ENCODE results near the gene SCNM1.
A peak's percentile ranks its signal among the peaks of the same experiment; 100 is the strongest.

The SCNM1 gene, protein sequence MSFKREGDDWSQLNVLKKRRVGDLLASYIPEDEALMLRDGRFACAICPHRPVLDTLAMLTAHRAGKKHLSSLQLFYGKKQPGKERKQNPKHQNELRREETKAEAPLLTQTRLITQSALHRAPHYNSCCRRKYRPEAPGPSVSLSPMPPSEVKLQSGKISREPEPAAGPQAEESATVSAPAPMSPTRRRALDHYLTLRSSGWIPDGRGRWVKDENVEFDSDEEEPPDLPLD

DNA sequence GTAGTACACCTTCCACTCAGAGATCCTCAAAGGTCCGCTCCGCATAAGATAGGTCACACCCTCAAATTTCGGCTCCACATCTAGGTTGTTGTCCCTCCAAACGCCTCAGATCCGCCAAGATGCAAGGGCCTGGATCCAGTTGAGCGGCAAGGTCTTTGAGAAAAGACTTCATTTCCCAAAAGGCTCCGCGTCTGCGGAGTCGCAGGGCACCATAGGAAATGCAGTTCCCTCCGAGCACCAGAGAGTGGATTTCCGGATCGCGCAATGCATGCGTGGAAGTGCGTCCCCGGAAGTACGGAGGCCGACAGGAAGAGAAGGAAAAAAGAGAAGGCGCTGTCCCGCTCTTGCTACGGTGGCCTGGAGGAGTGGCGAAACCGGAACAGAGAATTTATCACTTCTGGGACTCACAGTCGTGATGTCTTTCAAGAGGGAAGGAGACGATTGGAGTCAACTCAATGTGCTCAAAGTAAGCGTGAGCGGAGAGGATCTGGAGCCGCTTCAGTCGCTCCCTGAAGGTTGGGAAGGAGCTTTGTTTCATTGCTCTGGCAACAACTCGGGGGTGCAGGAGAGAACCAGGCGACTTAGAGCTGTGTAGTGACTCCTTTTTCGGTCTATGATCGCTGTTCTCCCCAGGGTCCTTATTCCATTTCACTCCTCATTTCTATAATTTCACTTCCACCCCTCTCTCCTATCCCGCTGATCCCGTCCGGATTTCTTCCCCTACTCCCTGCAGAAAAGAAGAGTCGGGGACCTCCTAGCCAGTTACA is at the start of gene SCNM1, which contains the start of gene LYSMD1:
TSS of gene SCNM1 (plus strand) at position 407 of the 767 bp plus-strand sequence. CDS start at position 416, 9 bp downstream.
TSS of gene LYSMD1 (minus strand) at position 165 of the 767 bp plus-strand sequence. CDS start 644 bp downstream, outside the sequence.
- DNase-seq, result peak; percentile 95

DNA sequence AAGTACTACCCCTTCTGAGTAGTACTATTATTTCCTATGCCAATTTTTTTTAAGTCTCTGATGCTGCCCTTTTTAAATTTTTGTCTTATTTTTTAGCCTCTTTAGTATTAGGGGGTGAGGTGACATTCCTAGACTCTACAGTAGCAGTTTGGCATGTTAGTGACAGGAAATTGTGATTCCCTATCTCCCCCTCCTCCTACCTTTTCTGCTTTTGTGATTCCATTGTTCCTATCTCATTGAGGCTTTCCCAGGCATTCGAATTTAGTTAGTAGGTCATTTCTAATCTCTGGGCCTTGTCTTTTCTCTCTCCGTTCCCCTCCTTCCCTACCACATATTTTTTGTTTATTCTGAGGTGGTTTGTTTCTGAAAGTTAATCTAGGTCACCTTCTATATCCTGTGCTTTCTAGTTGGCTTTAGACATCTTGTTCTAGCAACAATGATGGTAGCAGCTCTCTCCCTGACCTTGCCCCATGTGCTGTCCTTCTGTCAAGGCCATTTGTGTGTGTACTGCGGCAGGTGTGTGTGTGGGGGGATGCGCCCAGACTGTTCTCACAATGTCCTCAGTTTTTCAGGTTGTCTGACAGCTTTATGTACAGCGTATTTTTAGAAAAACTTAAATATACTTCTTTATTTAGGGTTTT is 41.1 kb upstream of the SCNM1 start:
- DNase-seq, result no peak

DNA sequence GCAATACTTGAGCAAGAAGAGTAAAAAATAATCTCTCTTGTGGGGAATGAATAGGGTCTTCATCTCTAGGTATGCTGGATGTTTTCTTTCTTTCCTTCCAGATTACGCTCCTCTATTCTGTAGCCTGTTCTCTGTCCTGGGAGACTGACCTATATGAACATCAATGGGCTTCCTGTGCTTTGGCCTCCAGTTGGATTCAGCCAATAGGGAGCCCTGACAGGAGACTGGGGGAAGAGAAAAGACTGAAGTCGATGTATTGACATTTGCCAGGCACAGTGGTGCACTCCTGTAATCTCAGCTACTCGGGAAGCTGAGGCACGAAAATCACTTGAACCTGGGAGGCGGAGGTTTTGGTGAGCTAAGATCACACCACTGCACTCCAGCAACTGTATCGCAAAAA is 37.1 kb upstream of the SCNM1 start:
- no peak for DNase-seq

DNA sequence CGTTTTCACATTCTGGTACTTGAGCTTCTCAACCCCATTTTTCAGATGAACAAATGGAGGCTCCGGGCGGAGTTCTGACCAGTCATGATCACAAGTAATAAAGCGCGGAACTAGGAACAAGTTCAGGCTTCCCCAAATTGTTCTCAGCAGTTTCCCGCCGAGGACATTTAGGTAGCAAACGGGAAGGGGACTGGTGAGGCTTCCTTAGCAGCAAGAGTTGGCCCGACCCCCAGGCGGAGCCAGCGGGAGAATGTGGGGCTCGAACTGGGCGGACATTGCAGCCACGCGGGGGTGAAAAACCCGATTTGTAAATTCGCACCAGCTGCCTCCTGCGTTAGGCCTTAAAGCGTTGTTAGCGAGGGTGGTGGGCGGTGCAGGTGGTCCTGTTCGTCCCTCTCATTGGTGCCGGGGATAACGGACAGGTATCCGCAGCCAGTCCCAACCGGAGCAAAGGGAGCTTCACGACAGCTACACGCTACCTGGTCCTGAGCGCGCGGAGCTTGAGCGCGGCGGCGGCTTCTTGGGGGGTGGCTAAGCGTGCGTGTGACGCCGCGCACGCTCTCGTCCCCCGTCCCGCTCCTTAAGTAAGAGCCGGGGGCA is 34.9 kb upstream of the SCNM1 start:
- DNase-seq, result peak; percentile 92

DNA sequence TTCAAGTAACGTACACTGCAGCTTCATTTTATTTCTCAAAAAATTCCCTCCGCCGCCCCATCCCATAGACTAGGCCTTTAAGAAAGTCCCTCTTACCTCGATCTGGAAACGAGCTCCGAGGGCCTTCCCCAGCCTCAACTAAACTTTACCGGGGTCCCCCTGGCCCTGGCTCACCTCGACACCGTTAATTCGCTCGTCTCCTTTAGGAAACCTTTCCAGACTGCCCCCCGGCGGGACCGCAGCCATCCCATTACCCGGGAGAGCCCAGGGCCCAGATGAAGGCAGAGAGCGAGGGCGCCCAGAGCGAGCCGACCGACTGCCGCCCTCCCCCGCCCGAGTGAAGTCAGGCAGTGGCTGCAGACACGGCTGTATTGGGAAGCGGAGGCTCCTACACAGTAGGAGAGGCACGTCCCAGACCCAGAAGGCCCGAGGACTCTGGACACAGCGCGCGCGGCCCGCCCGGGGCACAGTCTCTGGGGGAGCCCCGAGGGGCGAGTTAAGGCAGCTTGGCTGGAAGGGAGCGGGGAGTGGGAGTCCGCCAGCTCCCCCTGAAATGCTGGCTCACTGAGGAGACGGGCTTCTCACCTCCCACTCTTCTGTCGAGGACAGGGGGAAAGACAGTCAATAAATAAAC is 34.1 kb upstream of the SCNM1 start:
- no peak for DNase-seq

GRCh38 chr1:151132335-151133017 is 33.5 kb upstream of the SCNM1 start:
- no peak for DNase-seq

DNA sequence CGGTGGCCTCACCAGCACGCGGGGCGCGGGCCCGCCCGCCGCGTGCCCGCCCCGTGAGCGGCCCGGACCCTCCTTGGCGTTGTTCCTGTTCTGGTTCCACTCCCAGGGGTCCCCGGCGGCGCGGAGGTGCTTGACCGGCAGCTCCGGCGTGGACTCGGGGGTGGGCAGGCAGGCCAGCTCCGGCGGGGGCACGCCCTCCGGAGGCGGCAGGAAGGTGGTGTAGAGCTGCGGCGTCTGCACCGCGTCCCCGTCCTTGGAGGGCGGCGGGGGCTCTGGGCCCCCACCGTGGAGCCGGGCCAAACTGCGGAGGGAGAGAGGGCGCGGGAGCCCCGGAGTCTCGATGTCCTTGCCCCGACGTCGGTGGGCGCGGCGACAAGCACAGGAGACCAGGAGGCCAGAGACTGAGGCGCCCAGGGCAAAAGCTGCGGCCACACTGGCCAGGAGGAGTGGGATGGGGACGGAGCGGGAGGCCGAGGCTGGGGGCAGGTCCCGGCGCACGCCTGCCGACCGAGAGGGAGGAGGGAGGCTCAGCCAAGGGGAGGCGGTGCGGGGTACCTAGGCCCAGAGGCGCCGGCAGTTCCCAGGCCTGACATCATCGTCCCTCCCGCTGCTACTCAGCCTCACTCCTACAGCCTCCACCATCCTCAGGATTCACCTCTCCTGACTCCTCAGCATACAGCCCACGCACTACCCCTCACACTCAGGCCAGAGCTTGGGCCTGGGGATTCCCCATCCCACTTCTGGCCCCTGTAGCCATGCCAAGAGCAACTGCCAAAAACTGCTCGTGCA is 32.7 kb upstream of the SCNM1 start:
- DNase-seq, result no peak

DNA sequence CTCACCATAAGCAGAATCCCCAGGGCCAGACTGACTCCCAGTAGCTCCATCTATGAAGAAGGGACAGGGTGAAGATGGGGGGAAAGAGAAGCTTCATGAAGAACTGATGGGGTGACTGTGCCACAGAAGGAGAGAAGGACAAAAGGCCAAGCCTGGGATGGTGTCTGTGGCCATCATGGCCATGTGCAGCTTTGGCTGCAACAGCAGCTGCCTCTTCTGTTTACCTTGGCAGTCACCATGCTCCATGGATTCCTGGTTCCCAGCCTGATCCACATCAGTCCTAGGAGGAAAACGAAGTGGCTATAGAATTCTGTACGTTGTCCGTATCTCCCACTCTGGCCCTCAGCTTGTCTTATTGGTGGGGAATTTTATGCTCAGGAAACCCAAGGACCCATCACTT is 31.5 kb upstream of the SCNM1 start:
- no peak for DNase-seq

DNA sequence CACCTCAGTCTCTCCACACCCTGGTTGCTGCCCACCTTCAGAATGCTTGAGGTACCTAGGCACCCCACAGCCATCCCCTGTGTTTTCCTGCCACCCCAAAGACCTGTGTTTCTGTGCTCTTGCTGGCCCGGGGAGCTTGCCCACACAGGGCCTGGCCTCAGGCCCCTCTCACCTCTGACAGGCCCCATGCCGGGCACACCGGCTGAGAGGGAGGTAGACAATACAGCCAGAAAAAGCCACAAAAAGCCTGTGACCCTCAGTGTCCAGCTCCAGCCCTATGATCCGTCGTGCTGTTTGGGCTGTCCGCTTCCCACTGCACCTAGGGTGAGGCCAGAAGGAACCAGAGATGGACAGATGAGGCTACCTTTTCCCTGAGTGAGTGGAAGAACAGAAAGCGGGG is 31.0 kb upstream of the SCNM1 start:
- DNase-seq, result no peak

GRCh38 chr1:151135433-151136385 is 30.2 kb upstream of the SCNM1 start:
- no peak for DNase-seq

DNA sequence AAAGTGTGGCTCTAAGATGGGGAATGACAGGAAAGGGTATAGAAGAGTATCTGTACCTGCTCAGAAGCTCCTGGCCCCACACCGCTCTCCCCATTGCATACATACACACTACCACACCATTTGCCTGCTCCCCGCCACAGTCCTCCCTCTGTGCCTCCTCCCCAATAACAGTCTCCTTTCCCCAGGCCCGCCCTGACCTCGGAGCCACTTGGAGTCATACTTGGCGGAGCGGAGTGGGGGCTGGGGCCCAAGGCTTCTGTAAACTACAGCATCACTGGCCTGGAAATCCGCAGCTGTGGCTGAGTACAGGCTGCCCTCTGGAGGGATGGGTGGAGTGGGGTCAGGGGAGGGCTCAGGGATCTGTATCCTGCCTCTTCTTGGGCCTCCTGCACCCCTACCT is 28.2 kb upstream of the SCNM1 start:
- no peak for DNase-seq

DNA sequence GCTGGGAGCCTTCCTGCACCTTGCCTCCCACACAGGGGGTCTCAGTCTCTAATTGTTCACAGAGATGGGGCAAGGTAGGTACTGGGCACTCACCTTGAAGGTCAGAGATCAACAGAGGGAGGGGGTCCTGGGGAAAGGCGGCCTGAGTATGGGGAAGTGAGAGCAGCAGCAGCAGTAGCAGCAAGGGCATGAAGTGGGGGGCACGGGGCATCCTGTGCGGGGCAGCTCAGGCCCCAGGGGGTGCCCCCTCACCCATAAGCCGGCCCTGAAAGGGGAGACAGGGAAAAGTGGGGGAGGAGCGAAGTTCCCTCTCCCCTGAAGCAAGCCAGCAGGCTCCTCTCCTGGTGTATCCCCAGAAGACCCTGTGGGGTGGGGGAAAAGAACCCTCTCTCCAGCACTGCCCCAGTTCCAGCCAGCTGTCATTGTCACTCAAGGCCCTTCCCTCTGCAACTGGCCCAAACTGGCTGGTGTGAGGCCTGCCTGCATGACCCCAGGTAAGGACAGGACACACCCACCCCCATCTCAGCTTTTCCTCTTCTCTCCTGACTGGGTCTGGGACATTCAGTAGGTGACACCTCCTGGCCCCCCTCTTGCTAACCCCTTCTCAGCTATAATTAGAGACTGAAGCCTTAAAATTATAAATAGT is 23.4 kb upstream of the SCNM1 start:
- DNase-seq, result no peak

DNA sequence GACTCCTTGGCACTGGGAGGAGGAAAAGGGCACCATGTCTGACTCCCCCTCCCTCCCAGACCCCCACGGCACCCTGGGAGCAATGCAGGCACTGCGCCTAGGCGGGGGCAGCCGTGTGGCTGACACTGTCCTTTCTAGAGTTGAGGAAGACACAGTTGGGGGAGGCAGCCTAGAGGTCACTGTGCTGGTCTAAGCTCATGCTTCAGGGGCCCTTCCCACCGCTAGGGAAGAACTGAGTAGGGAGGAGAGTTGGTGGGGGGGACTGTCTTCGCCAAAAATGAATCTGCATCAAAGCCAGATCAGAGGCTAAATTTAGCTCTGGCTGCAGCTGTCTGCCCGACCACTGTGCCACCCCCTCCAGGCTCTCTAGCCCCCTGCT is 22.9 kb upstream of the SCNM1 start:
- no peak for DNase-seq

DNA sequence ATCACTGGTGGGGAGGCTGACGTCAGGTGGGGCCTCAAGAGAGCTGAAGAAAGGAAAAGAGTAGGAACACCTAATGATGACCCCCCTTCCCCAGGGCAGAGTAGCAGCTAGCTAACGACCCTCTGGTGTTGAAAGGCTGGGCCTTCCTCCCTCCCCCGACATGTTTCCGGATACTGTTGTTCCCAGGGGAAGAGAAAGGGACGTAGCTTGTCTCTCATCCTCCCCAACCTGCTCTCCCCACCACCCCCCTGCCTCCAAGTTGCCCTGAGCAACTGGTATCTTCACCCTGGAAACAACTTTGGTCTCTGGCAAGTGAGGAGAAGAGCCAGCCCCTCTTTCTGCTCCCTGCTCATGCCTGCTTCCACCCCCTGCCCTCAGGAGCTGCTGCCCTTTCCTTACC is 22.0 kb upstream of the SCNM1 start:
- DNase-seq, result no peak

DNA sequence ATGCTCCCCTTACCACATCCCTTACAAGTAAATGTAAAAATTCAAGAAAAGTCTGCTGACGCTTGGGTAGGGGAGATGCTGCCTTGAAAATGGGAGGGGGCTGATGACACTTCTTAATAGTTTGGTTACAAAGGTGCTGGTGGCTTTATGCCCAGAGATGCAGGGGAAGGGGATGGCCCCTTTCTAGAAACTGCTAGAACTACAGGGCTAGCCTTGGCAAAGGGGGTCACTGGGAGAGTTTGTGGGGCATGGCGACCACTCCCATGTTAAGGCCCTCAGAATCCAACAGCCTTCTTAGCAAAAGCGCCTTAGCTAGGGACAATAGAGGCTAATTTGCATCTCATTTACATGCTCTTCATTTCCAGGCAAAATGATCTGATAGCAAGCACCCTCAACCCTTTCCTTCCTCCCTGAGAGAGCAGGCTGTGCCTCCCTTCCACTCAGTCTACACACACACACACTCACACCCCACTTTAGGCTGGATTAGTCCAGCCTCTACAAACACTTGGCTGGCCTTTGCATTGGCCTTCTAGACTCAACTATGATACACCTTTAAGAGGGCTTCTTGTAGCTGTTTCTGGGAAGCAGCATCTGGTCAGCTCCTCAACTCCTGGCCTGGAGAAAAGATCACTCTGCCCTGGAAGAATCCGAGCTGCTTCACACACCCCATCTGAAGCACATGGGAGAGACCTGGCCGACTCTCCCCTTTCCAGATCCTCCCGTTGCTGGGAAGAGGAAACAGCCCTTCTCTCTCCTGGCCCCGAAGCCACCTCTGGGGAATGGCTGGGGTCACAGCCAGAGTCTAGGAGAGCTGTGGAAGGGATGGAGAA is 21.3 kb upstream of the SCNM1 start:
- DNase-seq, result no peak

DNA sequence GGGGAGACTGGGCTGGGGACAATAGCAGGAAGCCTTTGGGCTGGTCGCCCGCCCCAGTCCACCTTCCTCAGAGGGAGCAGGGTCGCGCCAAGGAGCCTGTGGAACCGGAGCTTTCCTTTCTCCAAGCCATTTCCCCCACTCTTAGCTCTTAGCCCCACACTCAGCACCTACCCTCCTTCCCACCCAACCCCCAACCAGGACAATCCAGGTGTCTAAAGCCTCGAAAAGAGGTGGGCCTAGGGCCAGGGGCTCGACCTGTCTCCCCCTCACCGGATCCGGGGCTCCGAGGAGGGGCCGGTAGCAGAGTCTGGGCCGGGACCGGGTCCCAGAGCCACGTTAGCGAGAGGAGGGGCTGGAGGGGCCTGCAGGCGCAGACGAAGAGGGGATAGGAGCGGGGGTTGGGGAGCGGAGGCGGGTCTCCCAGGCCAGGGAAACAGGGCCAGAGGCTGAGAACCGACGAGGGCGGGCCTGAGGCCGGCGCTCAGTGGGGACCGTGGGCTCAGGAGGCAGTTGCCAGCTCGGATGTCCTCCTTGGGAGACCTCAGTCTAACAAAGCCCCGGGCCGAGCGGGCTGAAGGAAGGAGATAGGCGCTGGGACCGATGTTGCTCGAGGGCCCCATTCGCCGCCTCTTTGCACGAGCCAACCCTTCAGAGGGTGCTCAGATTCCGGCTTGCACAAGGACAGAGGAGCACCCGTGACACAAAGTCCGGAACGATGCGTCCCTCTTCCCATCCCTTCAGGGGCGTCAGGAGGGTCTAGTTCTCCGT is 20.5 kb upstream of the SCNM1 start:
- peak; percentile 37 for DNase-seq

GRCh38 chr1:151146072-151146411 is 19.9 kb upstream of the SCNM1 start:
- no peak for DNase-seq

DNA sequence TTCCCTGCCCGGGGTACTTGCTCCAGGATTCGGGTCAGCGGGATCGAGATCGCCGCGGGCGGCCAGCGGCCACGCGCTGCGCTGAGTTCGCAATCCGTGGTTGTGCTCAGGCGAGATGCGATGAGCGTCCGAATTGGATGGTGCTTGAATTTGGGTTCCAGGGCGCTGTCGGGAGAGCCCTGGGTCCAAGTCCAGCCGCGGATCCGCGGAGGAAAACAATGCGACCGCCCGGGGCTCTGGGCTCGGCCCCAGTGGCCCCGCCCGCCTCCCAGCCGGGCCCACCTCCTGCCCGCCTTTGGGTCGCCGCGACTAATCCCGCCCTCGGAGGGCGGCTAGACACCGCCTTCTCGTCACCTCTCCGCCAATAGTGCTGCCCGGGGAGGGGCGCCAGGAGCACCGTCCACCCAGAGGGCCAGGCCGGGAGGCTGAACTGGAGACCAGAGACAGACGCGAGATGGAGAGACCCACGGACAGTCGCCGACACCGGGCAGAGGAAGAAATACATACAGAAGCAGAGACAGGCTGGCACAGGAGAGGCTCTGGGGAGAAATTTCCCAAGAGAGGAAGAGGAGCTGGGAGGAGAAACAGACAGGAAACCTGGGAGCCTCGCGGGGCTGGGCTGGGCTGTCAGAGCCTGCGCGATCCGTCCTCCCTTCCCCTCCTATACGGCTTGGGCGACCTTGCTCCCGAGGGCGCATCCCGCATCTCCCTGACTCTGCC is 19.4 kb upstream of the SCNM1 start, which contains the start of gene SEMA6C:
TSS of gene SEMA6C (minus strand) at position 220 of the 720 bp plus-strand sequence. CDS start 4,010 bp downstream, outside the sequence.
- peak; percentile 86 for DNase-seq

Measured in activated naive CD4-positive, alpha-beta T cell treated with anti-CD3 and anti-CD28 coated beads, Interleukin-2, amount 50 U/mL, for 16 hours (primary cell).